SK-N-SH (cell line): ENCODE data around the gene USPL1. TPM values are rescaled to one million over a fixed set of nuclear protein-coding genes. Genes with fewer than 3 reads are reported as not detected.
A peak's percentile ranks its signal among the peaks of the same experiment; 100 is the strongest.

Source experiments
- CTCF ChIA-PET: fragments of 300-600, 350-600 bp; formaldehyde crosslinking; extraction: SDS; loops from one replicate; lab custom pipeline; 2021; lab: Yijun Ruan, JAX
- POLR2A ChIA-PET: fragments of 350-600 bp; sonication (Branson Sonifier 250); formaldehyde crosslinking; extraction: SDS; loops from one replicate; lab custom pipeline; 2020; ENCODE audit warnings: antibody characterized with exemption, inconsistent platforms; lab: Yijun Ruan, JAX
- DNase-seq: peaks from one replicate; pipeline ENCODE4 v3.0.0; 2012
- H2AFZ ChIP-seq: fragments of 200-600 bp; sonication (generic); 2 replicates; pipeline ENCODE4 v1.8.1; 2016; ENCODE audit warnings: antibody characterized with exemption, mild to moderate bottlenecking, low read depth
- H3F3A ChIP-seq: fragments of 200-600 bp; sonication (generic); replicated peaks from 2 replicates; pipeline ENCODE3; 2016; ENCODE audit warnings: antibody characterized with exemption, mild to moderate bottlenecking; ENCODE audit not compliant: insufficient read depth
- H3K27ac ChIP-seq, 2 experiments: fragments of 200-500 bp in 1 of 2; fragments of 200-600 bp in 1 of 2; sonication (Bioruptor generic) in 1 of 2; sonication (generic), shearing (Covaris generic) in 1 of 2; 2 replicates each; pipeline versions ENCODE4 v1.5.1 to v1.6.1; 2014 to 2016; ENCODE audit warnings: low read depth in 2 of 2, inconsistent platforms in 1 of 2, low read length in 1 of 2, mild to moderate bottlenecking in 1 of 2, mixed read lengths in 1 of 2
- H3K27me3 ChIP-seq: fragments of 200-600 bp; sonication (generic), shearing (Covaris generic); 2 replicates; pipeline ENCODE4 v1.6.1; 2016; ENCODE audit warnings: mixed run types; ENCODE audit not compliant: insufficient read depth
- H3K36me3 ChIP-seq, 2 experiments: fragments of 200-500 bp in 1 of 2; fragments of 200-600 bp in 1 of 2; sonication (Bioruptor generic) in 1 of 2; sonication (generic) in 1 of 2; replicated peaks in 1 of 2; 2 replicates each; pipeline versions ENCODE3 to v1.5.1; 2014 to 2016; ENCODE audit warnings: low read length in 1 of 2, mild to moderate bottlenecking in 1 of 2; ENCODE audit not compliant: insufficient read depth in 2 of 2, control insufficient read depth in 1 of 2
- H3K4me1 ChIP-seq, 2 experiments: fragments of 200-500 bp in 1 of 2; fragments of 200-600 bp in 1 of 2; sonication (Bioruptor generic) in 1 of 2; sonication (generic), shearing (Covaris generic) in 1 of 2; 2 replicates each; pipeline versions ENCODE4 v1.5.1 to v1.6.1; 2014 to 2016; ENCODE audit warnings: low read depth in 1 of 2, low read length in 1 of 2, mixed run types in 1 of 2; ENCODE audit not compliant: insufficient read depth in 2 of 2, control insufficient read depth in 1 of 2
- H3K4me2 ChIP-seq: fragments of 200-600 bp; sonication (generic), shearing (Covaris generic); 2 replicates; pipeline ENCODE4 v1.6.1; 2017; ENCODE audit warnings: mixed run types
- H3K4me3 ChIP-seq, 2 experiments: fragments of 200-500 bp in 1 of 2; fragments of 200-600 bp in 1 of 2; sonication (Bioruptor generic) in 1 of 2; sonication (generic), shearing (Covaris generic) in 1 of 2; 2 replicates each; pipeline versions ENCODE4 v1.5.1 to v1.8.1; 2014 to 2016; ENCODE audit warnings: low read depth in 2 of 2, inconsistent platforms in 1 of 2, low read length in 1 of 2, mild to moderate bottlenecking in 1 of 2, mixed read lengths in 1 of 2, moderate library complexity in 1 of 2
- H3K79me2 ChIP-seq: fragments of 200-600 bp; sonication (generic); 2 replicates; pipeline ENCODE4 v1.8.1; 2017; ENCODE audit warnings: mild to moderate bottlenecking; ENCODE audit not compliant: insufficient read depth
- H3K9ac ChIP-seq: fragments of 200-600 bp; sonication (generic); 2 replicates; pipeline ENCODE4 v1.6.1; 2017; ENCODE audit warnings: mixed run types
- H3K9me2 ChIP-seq: fragments of 200-600 bp; sonication (generic); 2 replicates; pipeline ENCODE4 v1.6.1; 2017; ENCODE audit warnings: mixed run types
- H3K9me3 ChIP-seq: fragments of 200-600 bp; sonication (generic); 2 replicates; pipeline ENCODE4 v1.6.1; 2017; ENCODE audit warnings: mixed run types, mild to moderate bottlenecking, moderate library complexity
- H4K20me1 ChIP-seq: fragments of 200-600 bp; sonication (generic); 2 replicates; pipeline ENCODE4 v1.6.1; 2017; ENCODE audit warnings: mild to moderate bottlenecking, mixed run types; ENCODE audit not compliant: insufficient read depth
- EP300 ChIP-seq, 2 experiments: IDR thresholded peaks; 2 replicates each; pipeline versions ENCODE4 v1.4.0 to v1.6.1; 2012; ENCODE audit warnings: borderline replicate concordance in 1 of 2, low read depth in 1 of 2, low read length in 1 of 2
- PBX3 ChIP-seq: IDR thresholded peaks from 2 replicates; pipeline ENCODE4; 2012
- REST ChIP-seq: IDR thresholded peaks from 2 replicates; pipeline ENCODE4 v1.6.1; 2012; ENCODE audit warnings: mild to moderate bottlenecking, low read depth, low read length, moderate library complexity
- RFX5 ChIP-seq: IDR thresholded peaks from 2 replicates; pipeline ENCODE4 v1.6.1; 2012; ENCODE audit warnings: mild to moderate bottlenecking, improper control_type of control experiment, low read length
- TCF12 ChIP-seq: IDR thresholded peaks from 2 replicates; pipeline ENCODE4 v1.4.0; 2012
- USF1 ChIP-seq: IDR thresholded peaks from 2 replicates; pipeline ENCODE4 v1.4.0; 2012; ENCODE audit warnings: low read depth, borderline replicate concordance
- YY1 ChIP-seq: IDR thresholded peaks from 2 replicates; pipeline ENCODE4 v1.4.0; 2012; ENCODE audit warnings: low read depth, mild to moderate bottlenecking
- WGBS: methylation state at CpG from one replicate; pipeline ENCODE4 v1.1.6; 2017; ENCODE audit warnings: low lambda C conversion rate; 5-methylcytosine and 5-hydroxymethylcytosine counted together
- polyA plus RNA-seq, 3 experiments: library from polyadenylated mRNA; depleted of rRNA; stranded (reverse); fragments of >200 nt; gene quantifications; 2 replicates each; pipeline ENCODE4 v1.2.3, GENCODE V29; 2012
- TF ChIP-seq, protein P1 (sequence below): fragments of 150-350 bp; IDR thresholded peaks from 2 replicates; pipeline ENCODE4 v1.6.1; 2016; ENCODE audit warnings: mild to moderate bottlenecking, low read depth, low read length

The USPL1 gene
- polyA plus RNA-seq, 1 of the 3 experiments (the other 2 are of a cell fraction), result 6.4 TPM

- no peak for TF ChIP-seq REST
- no peak for TF ChIP-seq PBX3
Observed at GRCh38 chr13:30689752-30690151, 72.0 kb downstream of the USPL1 start (continued).

GRCh38 chr13:30690282-30691188, 72.8 kb downstream of the USPL1 start:
- TF ChIP-seq USF1 (peak; percentile 37; the same call in 1 of the 2 replicates), YY1 (no peak), TCF12 (peak; percentile 86), RFX5 (no peak), EP300 (IDR thresholded peaks at IDR 0.05; ENCODE audit: borderline replicate concordance in 1 of 2, low read depth in 1 of 2, low read length in 1 of 2) (0 out of 4 replicates have a peak, but pooled peaks of 1 of the 2 experiments have one; percentile 28)
- TF ChIP-seq, protein P1, sequence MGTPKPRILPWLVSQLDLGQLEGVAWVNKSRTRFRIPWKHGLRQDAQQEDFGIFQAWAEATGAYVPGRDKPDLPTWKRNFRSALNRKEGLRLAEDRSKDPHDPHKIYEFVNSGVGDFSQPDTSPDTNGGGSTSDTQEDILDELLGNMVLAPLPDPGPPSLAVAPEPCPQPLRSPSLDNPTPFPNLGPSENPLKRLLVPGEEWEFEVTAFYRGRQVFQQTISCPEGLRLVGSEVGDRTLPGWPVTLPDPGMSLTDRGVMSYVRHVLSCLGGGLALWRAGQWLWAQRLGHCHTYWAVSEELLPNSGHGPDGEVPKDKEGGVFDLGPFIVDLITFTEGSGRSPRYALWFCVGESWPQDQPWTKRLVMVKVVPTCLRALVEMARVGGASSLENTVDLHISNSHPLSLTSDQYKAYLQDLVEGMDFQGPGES, result no peak
- Histone ChIP-seq H3K79me2 (no peaks in the 10 kb centered on the region), H3K9me2 (no peaks in the 10 kb centered on the region), H4K20me1 (no peaks in the 10 kb centered on the region), H3K4me1 (no peaks in the 10 kb centered on the region), H3K9me3 (no peaks in the 10 kb centered on the region), H3K27ac (no peak overlapping the region), H2AFZ (no peak overlapping the region), H3K9ac (no peak overlapping the region), H3K36me3 (no peaks in the 10 kb centered on the region), H3K4me2 (no peak overlapping the region), H3K4me3 (no peak overlapping the region), H3K27me3 (no peaks in the 10 kb centered on the region), H3F3A (peaks cover 4% of the 10 kb centered on the region)
- POLR2A ChIA-PET, result no interaction called here
- WGBS, result 84% methylated on average over 19 of the region's 21 CpGs
- DNase-seq, result no peak
- CTCF ChIA-PET, result interaction anchor here (0.7 kb wide), 1 partner anchor 75 kb away, joined by 3 read pairs; no protein-coding TSS in a partner anchor
